Muscle of leg (tissue), 11 donors: ENCODE measurements around the gene CIAO2A. TPM values are rescaled to one million over a fixed set of nuclear protein-coding genes. Genes with fewer than 3 reads are reported as not detected.
"Not testable (repeated sequence)": the region's sequence is repeated elsewhere in the genome, so short reads cannot be mapped to it uniquely, and the experiment has no call there.

ENCODE experiments used
- DNase-seq: peaks from one replicate; pipeline ENCODE4 v3.0.0; 2013
- H3K27ac ChIP-seq: one replicate; pipeline ENCODE4 v1.5.1; 2013; ENCODE audit warnings: mild to moderate bottlenecking, low read length, control low read depth
- H3K27me3 ChIP-seq: one replicate; pipeline ENCODE4 v1.6.1; 2013; ENCODE audit warnings: low read length; ENCODE audit not compliant: control insufficient read depth, insufficient read depth
- H3K36me3 ChIP-seq: one replicate; pipeline ENCODE4 v1.6.1; 2013; ENCODE audit warnings: low read length; ENCODE audit not compliant: control insufficient read depth, insufficient read depth
- H3K4me1 ChIP-seq: one replicate; pipeline ENCODE4 v1.6.1; 2013; ENCODE audit warnings: low read length; ENCODE audit not compliant: control insufficient read depth, insufficient read depth
- H3K4me3 ChIP-seq: one replicate; pipeline ENCODE4 v1.5.1; 2013; ENCODE audit warnings: low read length, control low read depth
- H3K9me3 ChIP-seq: replicated peaks from 2 replicates; pipeline ENCODE4 v1.6.1; 2013; ENCODE audit warnings: low read depth, low read length; ENCODE audit not compliant: control insufficient read depth
- WGBS: methylation state at CpG from one replicate; pipeline ENCODE4 v1.1.5; 2013; ENCODE audit warnings: missing lambda C conversion rate; ENCODE audit not compliant: insufficient coverage; 5-methylcytosine and 5-hydroxymethylcytosine counted together
- polyA plus RNA-seq, 8 donors: library from polyadenylated mRNA; unstranded; fragments of 120-200 nt; gene quantifications; one replicate each; pipeline versions ENCODE4 v1.2.1 to v1.2.3, GENCODE V29; 2013; ENCODE audit warnings: inconsistent platforms in 1 of 8, low replicate concordance in 1 of 8; ENCODE audit not compliant: insufficient read length in 8 of 8, insufficient read depth in 1 of 8
- total RNA-seq: library from RNA; stranded (reverse); fragments of 120-200 nt; gene quantifications from one replicate; pipeline ENCODE4 v1.2.4, GENCODE V29; 2013

Gene CIAO2A
- total and polyA plus RNA-seq, 9 donors, result 45.1 to 52.8 (median 51.0) TPM

GRCh38 chr15:64133623-64134344, 40.1 kb upstream of the CIAO2A start:
- DNase-seq, result no peak
- no peaks in the 10 kb centered on the region for H3K4me1 ChIP-seq
- no peak overlapping the region for H3K4me3 ChIP-seq
- no peak overlapping the region for H3K27ac ChIP-seq
- H3K9me3 ChIP-seq, result no peaks in the 10 kb centered on the region
- peaks cover 86% of the 10 kb centered on the region for H3K36me3 ChIP-seq
- H3K27me3 ChIP-seq, result no peaks in the 10 kb centered on the region
- 88% methylated on average over 10 of the region's 10 CpGs for WGBS

- Histone ChIP-seq H3K4me1 (no peaks in the 10 kb centered on the region), H3K27ac (no peak overlapping the region), H3K27me3 (no peaks in the 10 kb centered on the region), H3K36me3 (peaks cover 82% of the 10 kb centered on the region), H3K9me3 (no peaks in the 10 kb centered on the region), H3K4me3 (no peak overlapping the region)
- no peak for DNase-seq
- 100% methylated on average over 2 of the region's 4 CpGs for WGBS
Observed at GRCh38 chr15:64132217-64132616, 38.6 kb upstream of the CIAO2A start.

GRCh38 chr15:64131547-64131946, 37.9 kb upstream of the CIAO2A start:
- Histone ChIP-seq H3K36me3 (peaks cover 81% of the 10 kb centered on the region), H3K9me3 (no peaks in the 10 kb centered on the region), H3K4me3 (no peak overlapping the region), H3K27me3 (no peaks in the 10 kb centered on the region), H3K27ac (no peak overlapping the region), H3K4me1 (no peaks in the 10 kb centered on the region)
- DNase-seq, result no peak
- WGBS, result 96% methylated on average over 4 of the region's 7 CpGs

GRCh38 chr15:64130159-64130558, 36.5 kb upstream of the CIAO2A start:
- no peaks in the 10 kb centered on the region for H3K4me1 ChIP-seq
- no peak overlapping the region for H3K27ac ChIP-seq
- no peak for DNase-seq
- no peaks in the 10 kb centered on the region for H3K27me3 ChIP-seq
- WGBS, result 100% methylated on average over 2 of the region's 3 CpGs
- no peaks in the 10 kb centered on the region for H3K9me3 ChIP-seq
- H3K4me3 ChIP-seq, result no peak overlapping the region
- peaks cover 78% of the 10 kb centered on the region for H3K36me3 ChIP-seq

GRCh38 chr15:64127521-64128270, 34.1 kb upstream of the CIAO2A start:
- H3K4me1 ChIP-seq, result no peaks in the 10 kb centered on the region
- H3K9me3 ChIP-seq, result no peaks in the 10 kb centered on the region
- peaks cover 70% of the 10 kb centered on the region for H3K36me3 ChIP-seq
- WGBS, result 100% methylated on average over 1 of the region's 6 CpGs
- no peak overlapping the region for H3K27ac ChIP-seq
- no peak for DNase-seq
- H3K4me3 ChIP-seq, result no peak overlapping the region
- H3K27me3 ChIP-seq, result no peaks in the 10 kb centered on the region

GRCh38 chr15:64125978-64126377, 32.3 kb upstream of the CIAO2A start:
- WGBS, result 100% methylated on average over 1 of the region's 3 CpGs
- H3K4me1 ChIP-seq, result no peaks in the 10 kb centered on the region
- no peak overlapping the region for H3K4me3 ChIP-seq
- no peaks in the 10 kb centered on the region for H3K9me3 ChIP-seq
- H3K27ac ChIP-seq, result no peak overlapping the region
- H3K36me3 ChIP-seq, result peaks cover 63% of the 10 kb centered on the region
- H3K27me3 ChIP-seq, result no peaks in the 10 kb centered on the region
- no peak for DNase-seq

- 100% methylated on average over 1 of the region's 3 CpGs for WGBS
- Histone ChIP-seq H3K9me3 (no peaks in the 10 kb centered on the region), H3K4me3 (no peak overlapping the region), H3K27me3 (no peaks in the 10 kb centered on the region), H3K4me1 (no peaks in the 10 kb centered on the region), H3K36me3 (peaks cover 65% of the 10 kb centered on the region), H3K27ac (no peak overlapping the region)
- no peak for DNase-seq
Observed at GRCh38 chr15:64122936-64123351, 29.3 kb upstream of the CIAO2A start.

- no CpG with 5 or more reads among the region's 1 CpG for WGBS
- no peak for DNase-seq
- Histone ChIP-seq H3K27ac (no peak overlapping the region), H3K4me3 (no peak overlapping the region), H3K4me1 (no peaks in the 10 kb centered on the region), H3K9me3 (no peaks in the 10 kb centered on the region), H3K27me3 (no peaks in the 10 kb centered on the region), H3K36me3 (peaks cover 66% of the 10 kb centered on the region)
Observed at GRCh38 chr15:64122444-64122843, 28.8 kb upstream of the CIAO2A start.

GRCh38 chr15:64121614-64122013, 28.0 kb upstream of the CIAO2A start:
- Histone ChIP-seq H3K4me1 (no peaks in the 10 kb centered on the region), H3K4me3 (no peak overlapping the region), H3K36me3 (peaks cover 67% of the 10 kb centered on the region), H3K27ac (no peak overlapping the region), H3K9me3 (no peaks in the 10 kb centered on the region), H3K27me3 (no peaks in the 10 kb centered on the region)
- no peak for DNase-seq
- no CpG with 5 or more reads among the region's 4 CpGs for WGBS

GRCh38 chr15:64120322-64120721, 26.7 kb upstream of the CIAO2A start:
- not testable (repeated sequence) for H3K9me3 ChIP-seq, H3K4me1 ChIP-seq, H3K27me3 ChIP-seq, H3K27ac ChIP-seq, H3K4me3 ChIP-seq, DNase-seq
- peaks cover 68% of the 10 kb centered on the region for H3K36me3 ChIP-seq
- WGBS, result 100% methylated on average over 1 of the region's 2 CpGs
